ENCODE data around the gene TBC1D1.
A peak's percentile ranks its signal among the peaks of the same experiment; 100 is the strongest.

TBC1D1 gene

DNA sequence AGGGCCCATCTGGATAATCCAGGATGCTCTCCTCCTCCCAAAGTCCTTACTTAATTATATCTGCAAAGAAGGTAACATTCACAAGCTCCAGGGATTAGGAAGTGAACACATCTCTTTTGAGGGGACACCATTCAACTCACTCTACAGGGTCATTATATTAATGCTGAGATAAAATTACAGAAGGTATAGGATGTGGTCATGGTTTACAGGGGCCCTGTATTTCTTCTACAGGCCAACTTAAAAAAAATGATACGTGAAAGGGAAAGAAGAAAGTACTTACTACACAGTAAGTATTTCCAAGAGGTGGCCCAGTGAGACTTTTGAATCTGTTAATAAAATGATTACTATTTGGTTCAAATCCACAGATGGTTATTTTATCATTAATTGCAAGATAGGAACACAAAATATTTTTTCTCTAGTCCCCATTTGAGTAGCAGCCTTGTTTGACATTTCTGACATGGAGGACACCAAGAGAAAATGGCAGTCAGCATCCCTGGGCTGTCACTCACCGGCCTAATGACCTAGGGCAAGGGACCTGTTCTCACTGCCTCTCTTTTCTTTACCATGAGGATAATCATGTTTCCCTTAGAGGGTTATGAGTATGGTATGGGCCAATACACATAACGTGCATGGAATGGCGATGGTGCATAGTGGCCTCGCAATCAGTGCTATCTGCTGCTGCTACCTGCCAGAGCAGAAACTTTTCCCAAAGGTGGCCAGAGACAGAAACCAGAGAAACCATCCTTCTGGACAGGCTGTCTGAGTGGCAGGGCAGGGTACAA is 209.8 kb downstream of the TBC1D1 start:
- DNase-seq (ENCODE audit: low read depth in 2 of 2), result no peak

DNA sequence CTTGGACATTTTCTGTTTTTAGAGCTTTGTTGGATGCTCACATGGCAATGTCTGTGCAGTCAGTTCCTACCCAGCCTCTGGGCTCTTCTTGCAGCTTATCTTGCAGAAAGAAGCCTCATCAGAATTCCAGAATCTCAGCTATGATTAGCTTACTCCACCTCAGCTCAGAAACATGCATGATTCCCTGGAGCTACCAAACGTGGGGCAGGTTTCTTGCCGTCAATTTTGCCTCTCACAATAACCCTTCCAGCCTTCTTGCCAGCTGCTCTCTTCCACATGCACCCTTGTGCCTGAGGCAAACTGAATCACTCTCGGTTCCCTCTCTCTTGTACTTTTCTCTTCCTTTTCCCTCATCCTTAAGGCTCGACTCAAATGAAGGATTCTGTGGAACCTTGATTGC is 210.7 kb downstream of the TBC1D1 start:
- DNase-seq (ENCODE audit: low read depth in 2 of 2), result peak in 1 of 2 experiments; percentile 21

GRCh38 chr4:38102957-38103588 is 212.2 kb downstream of the TBC1D1 start:
- DNase-seq (ENCODE audit: low read depth in 2 of 2), result no peak

- no peak for DNase-seq (ENCODE audit: low read depth in 2 of 2)
Observed at GRCh38 chr4:38105475-38106220, 214.8 kb downstream of the TBC1D1 start.

DNA sequence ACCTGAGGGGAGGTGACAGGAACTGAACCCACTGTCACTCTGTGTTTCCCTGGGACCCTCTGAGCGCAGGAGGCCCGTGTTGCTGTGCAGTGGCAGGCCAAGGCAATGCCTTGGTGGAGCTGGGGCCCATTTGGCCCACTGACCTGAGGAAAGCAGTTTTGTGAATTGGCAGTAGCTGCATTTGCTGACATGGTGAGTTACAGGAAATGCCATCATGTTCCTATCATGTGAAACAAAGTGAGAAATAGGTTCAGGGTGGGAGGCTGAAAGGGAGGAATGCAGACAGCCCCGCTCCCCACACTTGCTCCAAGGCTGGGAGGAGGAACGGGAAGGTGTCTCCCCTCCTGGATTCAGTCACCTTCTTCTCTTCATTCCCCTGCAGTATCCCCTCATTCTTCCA is 215.4 kb downstream of the TBC1D1 start:
- no peak for DNase-seq (ENCODE audit: low read depth in 2 of 2)

DNA sequence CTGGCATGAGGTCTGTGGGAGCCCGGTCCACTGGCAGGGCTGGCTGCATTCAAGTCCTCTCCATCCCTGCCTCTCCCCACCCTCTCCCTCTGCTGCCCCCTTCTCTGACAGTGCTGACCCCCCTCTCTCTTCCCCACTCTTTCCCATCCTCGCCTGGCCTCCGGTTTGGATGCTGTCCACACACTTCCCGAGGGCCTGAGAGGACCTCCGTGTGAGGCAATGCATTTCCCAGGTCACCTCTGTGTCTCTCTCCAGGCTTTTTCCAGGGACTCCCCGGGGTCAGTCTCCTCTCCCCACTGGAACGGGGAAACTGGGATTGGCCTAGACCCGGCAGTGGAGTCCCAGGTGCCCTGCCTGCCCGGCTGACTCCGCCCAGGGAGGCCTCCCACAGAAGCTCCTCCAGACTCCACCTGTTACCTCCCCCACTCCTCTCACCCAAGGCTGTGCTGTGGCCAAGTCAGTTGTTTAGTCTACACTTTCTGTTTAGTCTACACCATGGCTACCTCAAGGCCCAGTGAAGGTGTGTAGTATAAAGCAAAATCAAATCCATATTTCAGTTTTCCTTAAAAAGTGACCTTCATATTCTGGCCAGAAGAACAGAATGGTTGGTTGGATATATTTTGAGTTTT is 216.1 kb downstream of the TBC1D1 start:
- DNase-seq (ENCODE audit: low read depth in 2 of 2), result no peak

DNA sequence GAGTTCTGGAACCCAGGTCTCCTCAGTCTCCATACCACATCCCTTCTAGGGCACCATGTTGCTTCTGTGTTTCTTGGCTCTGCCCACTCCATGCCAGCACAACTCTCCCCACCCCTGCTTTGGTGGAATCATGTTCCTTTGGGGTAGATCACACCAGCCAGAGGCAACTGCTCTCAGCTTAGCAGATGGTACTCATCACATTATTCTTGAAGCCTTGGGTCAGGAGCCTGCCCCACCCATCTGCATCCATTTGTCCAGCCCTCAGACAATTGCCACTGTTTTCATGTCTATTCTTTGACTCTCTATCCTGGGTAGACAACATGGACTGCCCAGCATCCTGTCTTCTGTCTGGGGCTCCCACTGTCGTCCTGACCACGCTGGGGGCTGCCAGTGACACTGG is 216.9 kb downstream of the TBC1D1 start:
- no peak for DNase-seq (ENCODE audit: low read depth in 2 of 2)

DNA sequence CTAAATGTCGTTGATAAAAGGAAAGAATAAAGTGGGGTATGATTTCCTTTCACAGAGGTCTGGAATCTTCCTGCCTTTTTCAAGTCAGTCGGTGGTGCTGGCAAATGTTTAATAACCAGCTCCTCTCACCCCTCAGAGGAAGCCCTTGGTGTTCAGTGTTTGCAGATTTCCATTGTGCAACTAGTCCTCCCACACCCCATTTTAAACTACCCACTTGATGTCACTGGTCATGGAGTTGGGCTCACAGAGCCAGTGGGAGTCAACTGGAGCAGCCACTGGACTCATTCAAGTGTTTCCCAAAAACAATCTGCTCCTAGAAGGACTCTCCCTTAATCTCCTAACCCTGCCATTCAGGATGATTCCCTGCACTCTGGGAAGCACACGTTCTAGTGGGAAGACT is 218.5 kb downstream of the TBC1D1 start:
- no peak for DNase-seq (ENCODE audit: low read depth in 2 of 2)

DNA sequence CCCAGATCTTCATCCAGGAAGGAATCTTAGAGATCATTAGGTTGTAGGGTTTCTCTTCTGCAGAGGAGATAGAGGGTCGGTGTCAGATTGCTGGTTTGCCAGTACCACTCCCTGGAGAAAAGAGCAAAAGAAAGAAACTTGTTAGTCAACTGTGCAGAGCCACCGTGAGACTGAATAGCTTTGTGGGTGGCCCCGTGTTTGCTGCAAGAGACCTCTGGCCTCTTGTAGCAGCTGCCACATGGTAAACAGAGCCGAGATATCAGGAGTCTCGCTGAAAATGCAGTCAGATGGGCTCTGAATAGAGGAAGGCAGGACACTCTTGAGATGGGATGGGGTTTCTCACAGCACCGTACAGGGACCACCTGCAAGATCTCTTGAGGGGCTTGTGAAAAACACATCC is 219.0 kb downstream of the TBC1D1 start:
- no peak for DNase-seq (ENCODE audit: low read depth in 2 of 2)

DNA sequence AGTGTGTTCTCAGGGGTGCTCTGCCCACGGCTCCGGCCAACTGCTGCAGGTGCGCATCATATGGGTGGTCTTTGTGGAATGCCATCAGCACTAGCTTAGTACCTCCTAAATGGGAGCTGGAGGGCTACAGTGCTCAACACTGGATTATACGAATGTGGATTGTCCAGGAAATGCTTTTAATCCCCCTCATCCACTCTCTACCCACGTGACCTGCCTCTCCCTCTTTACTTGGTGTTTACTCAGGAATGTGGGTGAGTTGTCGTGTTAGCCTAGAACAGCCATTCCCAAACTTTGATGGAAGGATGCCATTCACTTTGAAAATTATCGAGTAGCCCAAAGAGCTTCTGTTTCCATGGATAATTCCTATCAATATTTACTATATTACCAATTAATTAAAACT is 220.1 kb downstream of the TBC1D1 start:
- DNase-seq (ENCODE audit: low read depth in 2 of 2), result no peak

DNA sequence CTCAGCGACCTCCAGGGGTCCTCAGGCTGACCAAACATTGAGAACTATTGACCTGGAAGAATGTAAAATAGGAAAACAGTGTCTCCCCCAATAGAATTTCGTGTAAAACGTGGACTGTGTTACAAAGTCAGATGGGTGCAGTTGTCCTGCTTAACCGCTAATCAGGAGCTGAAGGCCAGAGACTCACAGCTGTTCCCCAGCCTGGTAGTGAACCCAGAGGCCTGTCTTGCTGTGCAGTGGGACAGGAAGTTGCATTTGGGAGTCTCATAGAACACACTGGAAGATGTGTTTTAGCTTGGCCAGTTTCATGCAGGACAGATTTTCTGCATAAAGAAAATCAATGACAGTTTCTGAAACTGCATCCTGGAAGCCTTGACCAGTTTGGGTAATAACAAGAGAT is 220.8 kb downstream of the TBC1D1 start:
- DNase-seq (ENCODE audit: low read depth in 2 of 2), result no peak

DNA sequence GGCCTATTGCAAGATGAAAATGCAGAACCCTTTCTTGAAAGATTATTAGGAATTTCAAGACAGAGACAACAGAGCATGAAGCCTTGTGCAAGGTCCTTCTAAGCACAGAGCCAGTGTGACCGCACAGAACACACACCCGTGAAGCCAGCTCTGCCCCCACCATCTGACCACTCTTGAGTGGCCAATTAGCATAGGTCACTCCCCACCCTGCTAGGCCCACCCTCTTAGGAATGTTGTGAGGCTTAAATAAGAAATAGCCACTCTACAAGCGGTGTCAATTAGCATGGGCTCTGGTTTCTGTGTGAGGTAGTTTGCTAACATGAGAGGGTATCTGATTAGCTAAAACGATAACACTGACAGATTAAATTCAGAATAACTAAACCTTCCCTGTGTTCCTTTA is 222.2 kb downstream of the TBC1D1 start:
- DNase-seq (ENCODE audit: low read depth in 2 of 2), result no peak

DNA sequence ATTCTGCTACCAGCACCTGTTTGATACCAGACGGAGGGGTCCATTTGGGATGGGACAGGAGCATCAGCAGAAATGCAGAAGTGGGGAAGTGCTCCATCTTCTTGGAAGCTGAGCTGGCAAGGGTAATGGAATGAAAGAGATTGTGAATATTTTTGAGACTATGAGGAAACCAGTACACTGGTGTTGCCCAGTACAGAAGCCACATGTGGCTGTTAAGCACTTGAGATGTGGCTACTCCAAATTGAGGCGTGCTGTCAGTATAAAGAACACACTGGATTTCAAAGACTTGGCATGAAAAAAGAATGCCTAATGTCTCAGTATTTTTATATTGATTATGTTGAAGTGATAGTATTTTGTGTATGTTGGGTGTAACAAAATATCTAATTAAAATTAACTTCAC is 222.7 kb downstream of the TBC1D1 start:
- DNase-seq (ENCODE audit: low read depth in 2 of 2), result no peak

DNA sequence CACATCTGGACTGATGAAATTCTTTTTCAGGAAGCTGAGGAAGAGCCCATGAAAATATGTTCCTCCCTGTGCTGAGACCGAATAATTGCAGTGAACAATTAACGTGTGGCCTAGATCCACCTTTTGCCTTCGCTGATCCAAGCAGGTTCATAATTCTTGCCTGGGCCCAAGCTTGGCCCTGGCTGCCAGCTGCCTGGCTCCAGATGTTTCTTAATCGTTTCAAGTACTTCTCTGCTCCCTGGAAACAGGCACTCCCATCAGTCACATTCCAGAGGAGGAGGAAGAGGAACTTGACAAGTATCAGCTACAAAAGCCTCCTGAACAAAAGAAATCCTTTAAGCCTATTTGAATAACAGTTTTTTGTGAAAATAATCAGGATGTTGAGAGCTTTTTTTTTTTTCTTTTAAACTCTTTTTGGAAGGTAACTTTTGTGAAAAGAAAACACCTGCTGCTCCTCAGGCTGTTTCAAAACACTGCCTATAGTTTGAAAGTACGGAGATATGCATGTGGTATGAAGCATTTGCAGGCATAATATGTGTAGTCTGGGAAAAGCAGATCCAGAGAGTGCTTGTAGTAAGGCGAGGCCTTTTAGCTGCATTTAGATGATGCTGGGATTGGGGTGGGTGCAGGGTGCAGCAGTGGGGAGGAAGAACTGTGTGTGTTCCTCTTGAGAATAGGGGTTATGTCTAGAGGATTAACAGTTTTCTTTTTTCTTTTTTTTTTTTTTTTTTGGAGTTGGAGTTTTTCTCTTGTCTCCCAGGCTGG is 223.7 kb downstream of the TBC1D1 start:
- no peak for DNase-seq (ENCODE audit: low read depth in 2 of 2)

GRCh38 chr4:38115601-38116000 is 224.7 kb downstream of the TBC1D1 start:
- no peak for DNase-seq (ENCODE audit: low read depth in 2 of 2)

DNA sequence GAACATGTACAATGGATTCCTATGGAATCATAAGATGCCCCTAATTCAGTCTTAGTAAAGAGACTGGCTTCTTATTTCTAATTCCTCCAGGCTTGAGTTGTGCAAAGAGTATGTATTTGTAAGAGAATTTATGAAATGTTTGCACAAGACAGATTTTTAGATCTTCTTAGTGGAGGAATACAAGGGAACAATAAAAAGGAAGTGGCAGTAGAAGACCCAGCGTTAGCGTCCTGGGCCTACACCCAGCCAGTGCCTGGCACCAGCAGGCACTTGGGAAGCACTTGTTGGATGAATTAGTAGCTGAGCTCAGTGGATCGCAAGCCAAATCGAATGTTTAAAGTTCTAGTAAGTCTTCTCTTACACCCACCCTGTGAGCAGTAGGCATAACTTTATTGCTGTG is 226.7 kb downstream of the TBC1D1 start:
- no peak for DNase-seq (ENCODE audit: low read depth in 2 of 2)

DNA sequence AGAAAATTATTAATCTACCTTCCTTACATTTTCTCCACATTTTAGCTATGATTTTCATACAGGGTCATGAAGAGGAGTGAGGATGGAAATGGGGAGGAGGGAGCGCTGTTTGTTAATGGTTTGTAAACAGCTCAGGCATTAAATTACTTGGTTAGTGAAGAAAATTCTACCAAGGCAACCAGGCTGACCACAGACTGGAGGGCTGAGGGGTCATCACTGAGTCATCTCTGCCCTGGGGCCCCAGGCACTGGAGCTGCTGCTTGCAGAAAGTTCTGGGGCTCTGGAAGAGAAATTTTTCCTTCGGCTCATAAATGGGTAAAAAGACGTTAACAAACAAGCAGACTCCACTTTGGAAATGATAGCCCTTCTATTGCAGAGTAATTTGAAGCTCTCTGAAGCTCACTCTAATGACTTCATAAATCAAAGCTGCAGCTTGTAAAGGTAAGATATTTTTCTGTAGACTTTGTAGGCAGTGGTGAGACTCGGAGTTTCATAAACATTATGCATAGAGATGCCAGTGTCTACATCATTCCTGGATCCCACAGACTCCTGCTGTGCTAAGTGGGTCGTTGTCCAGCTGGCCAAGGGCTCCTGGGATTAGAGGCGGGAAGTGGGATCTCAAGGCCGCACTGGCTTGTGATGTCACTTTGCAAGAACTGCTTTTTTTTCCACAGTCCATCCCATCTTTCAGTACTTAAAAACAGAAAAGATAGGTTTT is 228.9 kb downstream of the TBC1D1 start:
- no peak for DNase-seq (ENCODE audit: low read depth in 2 of 2)

- no peak for DNase-seq (ENCODE audit: low read depth in 2 of 2)
Observed at GRCh38 chr4:38120772-38121171, 229.9 kb downstream of the TBC1D1 start.

DNA sequence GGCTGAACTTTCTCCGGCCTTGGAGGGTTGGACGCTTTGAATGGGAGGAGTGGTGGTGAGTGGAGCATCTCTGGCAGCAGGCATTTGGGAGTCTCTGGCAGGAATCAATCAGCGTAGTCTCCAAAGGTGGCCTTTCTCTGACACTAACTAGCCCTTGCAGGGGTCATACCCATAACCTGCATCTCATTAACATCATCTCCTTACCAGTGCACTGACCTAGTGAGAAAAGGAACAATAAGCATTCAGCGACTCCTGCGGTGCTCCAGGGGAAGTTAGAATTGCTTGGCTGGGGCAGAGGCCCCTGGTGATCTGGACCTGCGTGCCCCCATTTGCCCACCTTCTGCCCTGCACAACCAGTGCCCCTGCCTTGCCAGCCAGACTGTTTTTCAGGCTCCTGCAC is 231.2 kb downstream of the TBC1D1 start:
- DNase-seq (ENCODE audit: low read depth in 2 of 2), result no peak

DNA sequence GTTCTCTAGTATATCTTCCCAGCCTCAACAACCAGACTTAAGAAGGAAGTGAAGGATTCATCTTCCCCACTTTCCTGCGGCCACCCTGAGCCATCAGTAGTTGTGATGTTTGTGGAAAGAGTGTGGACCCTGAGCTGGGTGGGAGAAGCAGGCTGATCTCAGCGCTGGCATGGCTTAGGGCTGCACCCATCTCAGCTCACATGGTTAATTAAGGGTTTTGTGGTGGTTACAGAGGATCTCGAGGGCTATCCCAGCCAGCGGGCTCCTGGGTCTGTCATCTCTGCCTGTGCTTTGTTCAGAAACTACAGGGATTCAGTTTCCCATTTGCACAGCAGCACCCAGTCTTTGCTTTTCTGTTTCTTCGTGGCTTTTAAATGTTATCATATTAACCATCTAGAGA is 232.7 kb downstream of the TBC1D1 start:
- DNase-seq (ENCODE audit: low read depth in 2 of 2), result no peak

DNA sequence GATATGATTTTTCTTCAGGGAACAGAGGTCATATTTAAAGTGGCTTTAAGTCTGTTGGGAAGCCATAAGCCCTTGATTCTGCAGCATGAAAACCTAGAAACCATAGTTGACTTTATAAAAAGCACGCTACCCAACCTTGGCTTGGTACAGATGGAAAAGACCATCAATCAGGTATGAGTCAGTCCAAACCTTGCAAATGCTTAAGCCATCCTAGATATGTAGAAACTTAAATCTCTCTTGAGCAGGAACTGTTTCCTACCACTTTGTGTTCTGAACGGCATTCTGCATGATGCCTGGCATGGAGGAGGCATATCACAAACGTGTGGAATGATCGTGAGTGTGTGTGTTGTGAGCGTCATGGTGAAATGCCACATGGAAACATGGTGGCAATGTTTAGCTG is 234.1 kb downstream of the TBC1D1 start:
- no peak for DNase-seq (ENCODE audit: low read depth in 2 of 2)
